ENCODE data around the gene GFRA3.

The GFRA3 gene

GRCh38 chr5:138226910-138227309 lies 47.5 kb downstream of the GFRA3 start:
- Histone ChIP-seq H3K27me3 (replicated peaks; ENCODE audit: control insufficient read depth, insufficient read depth, low read length) (peaks cover 15% of the 10 kb centered on the region), H3K9ac (ENCODE audit: low read length) (no peak overlapping the region), H3K9me3 (ENCODE audit: control insufficient read depth, low read length) (peaks cover 19% of the 10 kb centered on the region), H3K36me3 (ENCODE audit: control insufficient read depth, insufficient read depth, low read length, severe bottlenecking) (no peaks in the 10 kb centered on the region), H3K4me3 (ENCODE audit: low read length) (no peak overlapping the region), H3K4me1 (ENCODE audit: control insufficient read depth, insufficient read depth, low read length) (peaks cover 20% of the 10 kb centered on the region)
- DNase-seq (ENCODE audit: low read depth) = no peak

- H3K9me3 ChIP-seq (ENCODE audit: control insufficient read depth, low read length) = peaks cover 19% of the 10 kb centered on the region
- H3K4me1 ChIP-seq (ENCODE audit: control insufficient read depth, insufficient read depth, low read length) = peaks cover 2% of the 10 kb centered on the region
- H3K36me3 ChIP-seq (ENCODE audit: control insufficient read depth, insufficient read depth, low read length, severe bottlenecking) = no peaks in the 10 kb centered on the region
- H3K27me3 ChIP-seq (replicated peaks; ENCODE audit: control insufficient read depth, insufficient read depth, low read length) = peaks cover 19% of the 10 kb centered on the region
- no peak for DNase-seq (ENCODE audit: low read depth)
- H3K9ac ChIP-seq (ENCODE audit: low read length) = no peak overlapping the region
- H3K4me3 ChIP-seq (ENCODE audit: low read length) = no peak overlapping the region
Measured at GRCh38 chr5:138224712-138225111, 49.7 kb downstream of the GFRA3 start.

- DNase-seq (ENCODE audit: low read depth) = no peak
- Histone ChIP-seq H3K4me3 (ENCODE audit: low read length) (no peak overlapping the region), H3K9ac (ENCODE audit: low read length) (no peak overlapping the region), H3K9me3 (ENCODE audit: control insufficient read depth, low read length) (peaks cover 19% of the 10 kb centered on the region), H3K4me1 (ENCODE audit: control insufficient read depth, insufficient read depth, low read length) (peaks cover 2% of the 10 kb centered on the region), H3K27me3 (replicated peaks; ENCODE audit: control insufficient read depth, insufficient read depth, low read length) (peaks cover 19% of the 10 kb centered on the region), H3K36me3 (ENCODE audit: control insufficient read depth, insufficient read depth, low read length, severe bottlenecking) (no peaks in the 10 kb centered on the region)
Measured at GRCh38 chr5:138223532-138223931, 50.9 kb downstream of the GFRA3 start.

DNA sequence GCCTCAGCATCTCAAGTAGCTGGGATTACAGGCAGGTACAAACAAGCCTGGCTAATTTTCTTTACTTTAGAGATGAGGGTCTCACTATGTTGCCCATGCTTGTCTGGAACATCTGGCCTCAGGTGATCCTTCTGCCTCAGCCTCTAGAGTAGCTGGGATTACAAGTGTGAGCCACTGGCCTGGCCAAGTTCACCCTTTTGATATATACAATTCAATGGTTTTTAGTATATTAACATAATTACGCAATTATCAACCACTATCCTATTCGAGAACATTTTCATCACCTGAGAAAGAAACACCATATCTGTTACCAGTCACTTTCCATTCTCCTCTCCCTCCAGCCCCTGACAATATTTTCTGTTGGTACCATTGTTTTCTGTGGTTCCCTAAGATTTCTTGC lies 57.6 kb downstream of the GFRA3 start:
- Histone ChIP-seq H3K9me3 (ENCODE audit: control insufficient read depth, low read length) (no peaks in the 10 kb centered on the region), H3K27me3 (replicated peaks; ENCODE audit: control insufficient read depth, insufficient read depth, low read length) (peaks cover 5% of the 10 kb centered on the region), H3K36me3 (ENCODE audit: control insufficient read depth, insufficient read depth, low read length, severe bottlenecking) (no peaks in the 10 kb centered on the region), H3K9ac (ENCODE audit: low read length) (no peak overlapping the region), H3K4me3 (ENCODE audit: low read length) (no peak overlapping the region), H3K4me1 (ENCODE audit: control insufficient read depth, insufficient read depth, low read length) (peaks cover 11% of the 10 kb centered on the region)
- DNase-seq (ENCODE audit: low read depth) = no peak

- Histone ChIP-seq H3K9me3 (ENCODE audit: control insufficient read depth, low read length) (no peaks in the 10 kb centered on the region), H3K36me3 (ENCODE audit: control insufficient read depth, insufficient read depth, low read length, severe bottlenecking) (no peaks in the 10 kb centered on the region), H3K9ac (ENCODE audit: low read length) (peak within 1 kb of the TSS; percentile 95), H3K27me3 (replicated peaks; ENCODE audit: control insufficient read depth, insufficient read depth, low read length) (no peaks in the 10 kb centered on the region), H3K4me1 (ENCODE audit: control insufficient read depth, insufficient read depth, low read length) (peaks cover 12% of the 10 kb centered on the region), H3K4me3 (ENCODE audit: low read length) (peak within 1 kb of the TSS; percentile 96)
- DNase-seq (ENCODE audit: low read depth) = peak; percentile 99
Measured at GRCh38 chr5:138213161-138214029, 61.0 kb downstream of the GFRA3 start, which contains the start of gene CDC23. Gene CDC23, minus strand, starts transcription at chr5:138213323. Its CDS starts 11 bp downstream, at chr5:138213312.

- DNase-seq (ENCODE audit: low read depth) = peak; percentile 58
- Histone ChIP-seq H3K36me3 (ENCODE audit: control insufficient read depth, insufficient read depth, low read length, severe bottlenecking) (no peaks in the 10 kb centered on the region), H3K4me3 (ENCODE audit: low read length) (peak overlapping the region; percentile 96), H3K27me3 (replicated peaks; ENCODE audit: control insufficient read depth, insufficient read depth, low read length) (no peaks in the 10 kb centered on the region), H3K4me1 (ENCODE audit: control insufficient read depth, insufficient read depth, low read length) (peaks cover 12% of the 10 kb centered on the region), H3K9me3 (ENCODE audit: control insufficient read depth, low read length) (no peaks in the 10 kb centered on the region), H3K9ac (ENCODE audit: low read length) (peak overlapping the region; percentile 95)
Measured at GRCh38 chr5:138212828-138213160, 61.6 kb downstream of the GFRA3 start.

GRCh38 chr5:138210985-138211384 lies 63.4 kb downstream of the GFRA3 start:
- DNase-seq (ENCODE audit: low read depth) = no peak
- H3K4me3 ChIP-seq (ENCODE audit: low read length) = no peak overlapping the region
- H3K4me1 ChIP-seq (ENCODE audit: control insufficient read depth, insufficient read depth, low read length) = peaks cover 12% of the 10 kb centered on the region
- H3K9ac ChIP-seq (ENCODE audit: low read length) = no peak overlapping the region
- H3K9me3 ChIP-seq (ENCODE audit: control insufficient read depth, low read length) = no peaks in the 10 kb centered on the region
- peaks cover 12% of the 10 kb centered on the region for H3K36me3 ChIP-seq (ENCODE audit: control insufficient read depth, insufficient read depth, low read length, severe bottlenecking)
- no peaks in the 10 kb centered on the region for H3K27me3 ChIP-seq (replicated peaks; ENCODE audit: control insufficient read depth, insufficient read depth, low read length)

Data from adipocyte (in vitro differentiated cells).